ENCODE measurements around the gene C1QTNF5.

DNA sequence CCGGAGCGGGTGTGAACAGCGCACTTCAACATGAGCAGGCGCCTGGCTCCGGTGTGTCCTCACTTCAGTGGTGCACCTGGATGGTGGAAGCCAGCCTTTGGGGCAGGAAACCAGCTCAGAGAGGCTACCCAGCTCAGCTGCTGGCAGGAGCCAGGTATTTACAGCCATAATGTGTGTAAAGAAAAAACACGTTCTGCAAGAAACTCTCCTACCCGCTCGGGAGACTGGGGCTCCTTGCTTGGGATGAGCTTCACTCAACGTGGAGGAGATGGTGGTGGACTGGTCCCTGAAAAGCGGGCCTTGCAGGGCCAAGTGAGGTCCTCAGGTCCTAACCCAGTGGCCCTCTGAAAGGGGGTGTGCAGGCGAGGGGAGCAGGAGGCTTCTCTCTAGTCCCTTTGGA lies 31.3 kb downstream of the C1QTNF5 start:
- TF ChIP-seq, protein P1, sequence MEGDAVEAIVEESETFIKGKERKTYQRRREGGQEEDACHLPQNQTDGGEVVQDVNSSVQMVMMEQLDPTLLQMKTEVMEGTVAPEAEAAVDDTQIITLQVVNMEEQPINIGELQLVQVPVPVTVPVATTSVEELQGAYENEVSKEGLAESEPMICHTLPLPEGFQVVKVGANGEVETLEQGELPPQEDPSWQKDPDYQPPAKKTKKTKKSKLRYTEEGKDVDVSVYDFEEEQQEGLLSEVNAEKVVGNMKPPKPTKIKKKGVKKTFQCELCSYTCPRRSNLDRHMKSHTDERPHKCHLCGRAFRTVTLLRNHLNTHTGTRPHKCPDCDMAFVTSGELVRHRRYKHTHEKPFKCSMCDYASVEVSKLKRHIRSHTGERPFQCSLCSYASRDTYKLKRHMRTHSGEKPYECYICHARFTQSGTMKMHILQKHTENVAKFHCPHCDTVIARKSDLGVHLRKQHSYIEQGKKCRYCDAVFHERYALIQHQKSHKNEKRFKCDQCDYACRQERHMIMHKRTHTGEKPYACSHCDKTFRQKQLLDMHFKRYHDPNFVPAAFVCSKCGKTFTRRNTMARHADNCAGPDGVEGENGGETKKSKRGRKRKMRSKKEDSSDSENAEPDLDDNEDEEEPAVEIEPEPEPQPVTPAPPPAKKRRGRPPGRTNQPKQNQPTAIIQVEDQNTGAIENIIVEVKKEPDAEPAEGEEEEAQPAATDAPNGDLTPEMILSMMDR (IDR thresholded peaks at IDR 0.05): no peak
- TF ChIP-seq, protein P2, sequence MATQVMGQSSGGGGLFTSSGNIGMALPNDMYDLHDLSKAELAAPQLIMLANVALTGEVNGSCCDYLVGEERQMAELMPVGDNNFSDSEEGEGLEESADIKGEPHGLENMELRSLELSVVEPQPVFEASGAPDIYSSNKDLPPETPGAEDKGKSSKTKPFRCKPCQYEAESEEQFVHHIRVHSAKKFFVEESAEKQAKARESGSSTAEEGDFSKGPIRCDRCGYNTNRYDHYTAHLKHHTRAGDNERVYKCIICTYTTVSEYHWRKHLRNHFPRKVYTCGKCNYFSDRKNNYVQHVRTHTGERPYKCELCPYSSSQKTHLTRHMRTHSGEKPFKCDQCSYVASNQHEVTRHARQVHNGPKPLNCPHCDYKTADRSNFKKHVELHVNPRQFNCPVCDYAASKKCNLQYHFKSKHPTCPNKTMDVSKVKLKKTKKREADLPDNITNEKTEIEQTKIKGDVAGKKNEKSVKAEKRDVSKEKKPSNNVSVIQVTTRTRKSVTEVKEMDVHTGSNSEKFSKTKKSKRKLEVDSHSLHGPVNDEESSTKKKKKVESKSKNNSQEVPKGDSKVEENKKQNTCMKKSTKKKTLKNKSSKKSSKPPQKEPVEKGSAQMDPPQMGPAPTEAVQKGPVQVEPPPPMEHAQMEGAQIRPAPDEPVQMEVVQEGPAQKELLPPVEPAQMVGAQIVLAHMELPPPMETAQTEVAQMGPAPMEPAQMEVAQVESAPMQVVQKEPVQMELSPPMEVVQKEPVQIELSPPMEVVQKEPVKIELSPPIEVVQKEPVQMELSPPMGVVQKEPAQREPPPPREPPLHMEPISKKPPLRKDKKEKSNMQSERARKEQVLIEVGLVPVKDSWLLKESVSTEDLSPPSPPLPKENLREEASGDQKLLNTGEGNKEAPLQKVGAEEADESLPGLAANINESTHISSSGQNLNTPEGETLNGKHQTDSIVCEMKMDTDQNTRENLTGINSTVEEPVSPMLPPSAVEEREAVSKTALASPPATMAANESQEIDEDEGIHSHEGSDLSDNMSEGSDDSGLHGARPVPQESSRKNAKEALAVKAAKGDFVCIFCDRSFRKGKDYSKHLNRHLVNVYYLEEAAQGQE (IDR thresholded peaks at IDR 0.05; ENCODE audit: insufficient read depth in 1 of 2, low read depth in 2 of 2, low read length in 1 of 2): no peak
- no peak for TF ChIP-seq SIN3A (IDR thresholded peaks at IDR 0.05; ENCODE audit: borderline replicate concordance, insufficient read depth, low read depth, low read length)
- no peak for TF ChIP-seq TCF7L2 (IDR thresholded peaks at IDR 0.05; ENCODE audit: low read depth, low read length)
- TF ChIP-seq POLR2AphosphoS5 (IDR thresholded peaks at IDR 0.05; ENCODE audit: low read depth, low read length): no peak
